Activated T-cell treated with anti-CD3 and anti-CD28 coated beads, Interleukin-2, amount 50 U/mL, for 72 hours (primary cell): ENCODE measurements around the gene ABHD8. TPM values are rescaled to one million over a fixed set of nuclear protein-coding genes. Genes with fewer than 3 reads are reported as not detected.

Source experiments
- ATAC-seq, 2 donors: fragments of 150-1000 bp; cut with Tn5 transposase; replicated peaks in 1 of 2; 2 replicates each; pipeline ENCODE4 v1.10.0; 2021; ENCODE audit warnings: moderate library complexity in 2 of 2, mild to moderate bottlenecking in 1 of 2
- DNase-seq, 2 donors: peaks; one replicate each; pipeline ENCODE4 v3.0.0; 2021 to 2022; ENCODE audit warnings: mixed read lengths in 1 of 2
- H3K27ac Mint-ChIP-seq: one replicate; pipeline ENCODE4 v1.8.0; 2022; ENCODE audit warnings: mild to moderate bottlenecking, moderate library complexity, mixed read lengths
- H3K27me3 Mint-ChIP-seq: one replicate; pipeline ENCODE4 v1.8.0; 2022; ENCODE audit warnings: low read depth, mixed read lengths
- H3K36me3 Mint-ChIP-seq, 2 donors: one replicate each; pipeline ENCODE4 v1.8.0; 2022; ENCODE audit warnings: mixed read lengths in 2 of 2, mild to moderate bottlenecking in 1 of 2; ENCODE audit not compliant: insufficient read depth in 2 of 2
- H3K4me1 Mint-ChIP-seq: one replicate; pipeline ENCODE4 v1.8.0; 2022; ENCODE audit warnings: low read depth, mixed read lengths
- H3K4me3 Mint-ChIP-seq, 2 donors: one replicate each; pipeline ENCODE4 v1.8.0; 2022; ENCODE audit warnings: mild to moderate bottlenecking in 2 of 2, mixed read lengths in 2 of 2, moderate library complexity in 2 of 2
- H3K9me3 Mint-ChIP-seq, 2 donors: one replicate each; pipeline ENCODE4 v1.8.0; 2022; ENCODE audit warnings: mixed read lengths in 2 of 2
- total RNA-seq, 2 donors: library from RNA; stranded (reverse); gene quantifications; one replicate each; pipeline ENCODE4 v1.2.3, GENCODE V29; 2022

The ABHD8 gene
- total RNA-seq, 2 donors from 2014 or later = 16.1 to 16.6 TPM

GRCh38 chr19:17268754-17269153 is 34.5 kb downstream of the ABHD8 start:
- Mint-ChIP-seq H3K27me3 (no peaks in the 10 kb centered on the region), H3K36me3 (peaks cover 5 to 13% of the 10 kb centered on the region in 2 donors), H3K4me1 (peaks cover 24% of the 10 kb centered on the region), H3K27ac (no peak overlapping the region), H3K9me3 (no peaks in the 10 kb centered on the region), H3K4me3 (peak overlapping the region; percentile 88 to 93)
- ATAC-seq = no peak
- no peak for DNase-seq

DNA sequence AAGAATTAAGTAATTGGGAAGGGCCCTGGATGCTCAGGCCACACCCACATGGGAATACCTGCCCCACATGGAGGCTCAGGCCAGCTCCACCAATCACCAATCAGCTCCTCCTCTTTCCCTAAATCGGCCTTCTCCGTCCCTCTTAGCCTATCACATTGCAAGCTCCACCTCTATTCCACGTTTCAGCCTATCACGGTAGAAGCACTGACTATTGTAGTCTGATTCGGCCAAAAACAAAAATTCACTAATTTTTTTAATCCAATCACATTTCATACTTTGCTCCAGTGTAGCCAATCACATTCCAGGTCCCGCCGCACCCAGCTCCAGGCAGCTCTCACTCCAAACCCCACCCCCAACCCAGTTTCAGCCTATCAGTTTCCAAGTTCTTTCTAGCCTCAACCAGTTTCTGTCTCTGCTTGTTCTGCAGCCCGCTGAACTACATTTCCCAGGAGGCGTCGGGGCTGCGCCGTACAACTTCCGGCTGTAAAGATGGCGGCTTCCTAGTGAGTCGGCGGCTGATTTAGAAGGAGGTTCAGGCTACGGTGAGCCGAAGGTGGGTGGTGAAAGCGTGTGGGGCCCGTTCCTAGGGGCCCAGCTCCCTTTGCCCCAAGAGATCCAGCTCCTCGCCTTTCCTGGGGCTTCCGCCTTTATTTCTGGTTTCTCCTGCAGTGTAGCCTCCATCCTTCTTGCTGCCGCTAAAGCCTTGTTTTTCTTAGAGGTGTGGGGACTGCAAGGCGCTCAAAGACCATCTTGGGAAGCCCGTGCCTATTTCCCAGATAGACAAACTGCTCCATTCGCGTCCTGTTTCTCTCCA is 36.0 kb downstream of the ABHD8 start, which contains the start of gene BABAM1:
Gene BABAM1 (plus strand): TSS at position 469 of the 814 bp plus-strand sequence. CDS start 1,364 bp downstream, outside the sequence.
- peak; percentile 94 to 98 for DNase-seq
- Mint-ChIP-seq H3K4me3 (peak within 1 kb of the TSS; percentile 88 to 93), H3K36me3 (peaks cover 5 to 11% of the 10 kb centered on the region in 2 donors), H3K9me3 (no peaks in the 10 kb centered on the region), H3K27ac (peak within 1 kb of the TSS; percentile 95), H3K4me1 (peaks cover 24% of the 10 kb centered on the region), H3K27me3 (no peaks in the 10 kb centered on the region)
- ATAC-seq = peak; percentile 93 to 94

DNA sequence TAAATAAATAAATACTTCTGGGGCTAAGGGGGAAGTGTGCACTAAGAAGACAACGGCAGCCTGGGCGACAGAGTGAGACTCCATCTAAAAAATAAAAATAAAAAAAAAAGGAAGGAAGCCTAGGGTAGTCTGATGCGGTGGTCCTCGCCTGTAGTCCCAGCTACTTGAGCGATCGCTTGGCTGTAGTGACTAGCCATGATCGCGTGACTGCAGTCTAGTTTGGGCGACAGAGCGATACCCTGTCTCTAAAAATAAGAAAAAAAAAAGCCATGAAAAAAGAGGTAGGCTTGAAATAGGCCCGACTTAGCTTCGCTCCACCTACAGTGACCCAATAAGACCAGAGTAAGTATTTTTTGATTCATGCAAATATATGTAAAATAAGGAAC is 36.6 kb downstream of the ABHD8 start:
- Mint-ChIP-seq H3K4me1 (peaks cover 24% of the 10 kb centered on the region), H3K9me3 (no peaks in the 10 kb centered on the region), H3K27me3 (no peaks in the 10 kb centered on the region), H3K36me3 (peaks cover 5 to 11% of the 10 kb centered on the region in 2 donors), H3K27ac (peak overlapping the region; percentile 95), H3K4me3 (peak overlapping the region; percentile 88 to 93)
- no peak for DNase-seq
- no peak for ATAC-seq

GRCh38 chr19:17266026-17266425 is 37.2 kb downstream of the ABHD8 start:
- H3K9me3 Mint-ChIP-seq = no peaks in the 10 kb centered on the region
- H3K27me3 Mint-ChIP-seq = no peaks in the 10 kb centered on the region
- no peak overlapping the region for H3K27ac Mint-ChIP-seq
- no peak overlapping the region for H3K4me3 Mint-ChIP-seq
- peaks cover 2 to 11% of the 10 kb centered on the region in 2 donors for H3K36me3 Mint-ChIP-seq
- DNase-seq (no peak), ATAC-seq (no peak)
- H3K4me1 Mint-ChIP-seq = peaks cover 24% of the 10 kb centered on the region

- H3K4me3 Mint-ChIP-seq = peak within 1 kb of the TSS in 1 of 2 donors; percentile 49
- H3K36me3 Mint-ChIP-seq = peaks cover 0 to 1% of the 10 kb centered on the region in 2 donors
- H3K27me3 Mint-ChIP-seq = no peaks in the 10 kb centered on the region
- no peak for ATAC-seq
- H3K4me1 Mint-ChIP-seq = peaks cover 30% of the 10 kb centered on the region
- no peaks in the 10 kb centered on the region for H3K9me3 Mint-ChIP-seq
- no peak within 1 kb of the TSS for H3K27ac Mint-ChIP-seq
- DNase-seq = no peak
Measured at GRCh38 chr19:17264641-17264979, 38.6 kb downstream of the ABHD8 start, which contains the start of gene USHBP1. USHBP1 (minus strand) TSS chr19:17264745; CDS start chr19:17264299, 446 bp downstream.

DNA sequence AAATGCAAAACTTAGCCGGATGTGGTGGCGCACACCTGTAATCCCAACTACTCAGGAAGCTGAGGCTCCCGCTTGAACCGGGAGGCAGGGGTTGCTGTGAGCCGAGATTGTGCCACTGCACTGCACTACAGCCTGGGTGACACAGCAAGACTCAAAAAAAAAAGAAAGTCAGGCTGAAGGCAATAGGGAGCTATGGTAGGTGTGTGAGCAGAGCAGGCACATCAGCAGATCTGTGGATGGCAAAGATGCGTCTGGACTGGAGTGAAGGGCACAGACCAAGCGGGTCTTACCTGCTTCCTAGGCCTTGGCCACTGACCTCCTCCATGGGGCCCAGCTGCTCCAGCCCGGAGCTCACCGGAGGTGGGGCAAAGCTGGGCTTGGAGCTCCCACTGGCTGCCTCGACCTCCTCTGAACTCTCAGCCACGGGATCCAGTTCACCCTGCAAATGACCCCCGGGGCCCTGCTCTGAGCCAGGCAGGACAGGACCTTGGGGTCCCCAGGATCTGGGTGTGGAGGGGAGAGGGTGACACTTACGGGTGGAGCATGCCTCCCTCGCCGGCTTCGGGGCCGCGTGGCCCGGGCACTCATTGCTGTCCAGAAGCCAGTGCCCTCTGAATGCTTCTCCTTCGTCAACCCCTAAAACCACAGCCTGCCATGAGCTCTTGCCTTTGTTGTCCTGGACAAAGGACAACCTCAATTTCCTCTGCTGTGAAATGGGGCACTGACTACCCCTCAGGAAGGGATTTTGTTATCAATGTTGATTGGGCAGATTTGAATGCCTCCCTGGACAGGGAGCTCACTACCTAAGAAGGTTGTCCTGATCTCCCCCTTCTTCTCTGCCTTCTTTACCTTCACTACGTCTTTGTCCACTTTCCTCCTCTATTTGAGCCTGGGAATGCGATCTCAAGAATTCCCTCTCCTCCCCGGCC is 39.2 kb downstream of the ABHD8 start:
- H3K36me3 Mint-ChIP-seq = no peaks in the 10 kb centered on the region
- H3K27me3 Mint-ChIP-seq = no peaks in the 10 kb centered on the region
- no peak for ATAC-seq
- peaks cover 30% of the 10 kb centered on the region for H3K4me1 Mint-ChIP-seq
- no peaks in the 10 kb centered on the region for H3K9me3 Mint-ChIP-seq
- no peak overlapping the region for H3K27ac Mint-ChIP-seq
- no peak for DNase-seq
- H3K4me3 Mint-ChIP-seq = peak overlapping the region in 1 of 2 donors; percentile 49

DNA sequence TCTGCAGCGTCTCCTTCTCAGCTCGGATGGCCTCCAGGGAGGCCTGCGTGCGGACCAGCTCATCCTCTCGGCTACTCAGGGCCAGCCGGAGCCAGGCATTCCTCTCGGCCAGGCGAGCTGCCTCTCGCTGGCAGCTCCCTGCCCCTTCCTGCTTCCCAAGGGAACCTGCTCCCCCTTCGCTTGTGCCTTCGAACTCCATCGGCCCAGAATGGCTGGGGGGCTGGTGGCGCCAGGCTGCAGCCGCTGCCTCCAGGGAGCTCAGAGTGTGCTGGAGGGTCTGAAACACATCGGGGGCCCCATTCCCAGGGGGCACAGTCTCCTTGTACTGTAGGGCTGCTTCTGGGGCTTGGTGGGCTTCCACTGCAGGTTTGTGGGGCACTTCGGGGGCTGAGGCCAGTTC is 40.7 kb downstream of the ABHD8 start:
- no peaks in the 10 kb centered on the region for H3K36me3 Mint-ChIP-seq
- H3K4me3 Mint-ChIP-seq = no peak overlapping the region
- peaks cover 19% of the 10 kb centered on the region for H3K4me1 Mint-ChIP-seq
- no peaks in the 10 kb centered on the region for H3K27me3 Mint-ChIP-seq
- DNase-seq (no peak), ATAC-seq (no peak)
- no peak overlapping the region for H3K27ac Mint-ChIP-seq
- no peaks in the 10 kb centered on the region for H3K9me3 Mint-ChIP-seq

DNA sequence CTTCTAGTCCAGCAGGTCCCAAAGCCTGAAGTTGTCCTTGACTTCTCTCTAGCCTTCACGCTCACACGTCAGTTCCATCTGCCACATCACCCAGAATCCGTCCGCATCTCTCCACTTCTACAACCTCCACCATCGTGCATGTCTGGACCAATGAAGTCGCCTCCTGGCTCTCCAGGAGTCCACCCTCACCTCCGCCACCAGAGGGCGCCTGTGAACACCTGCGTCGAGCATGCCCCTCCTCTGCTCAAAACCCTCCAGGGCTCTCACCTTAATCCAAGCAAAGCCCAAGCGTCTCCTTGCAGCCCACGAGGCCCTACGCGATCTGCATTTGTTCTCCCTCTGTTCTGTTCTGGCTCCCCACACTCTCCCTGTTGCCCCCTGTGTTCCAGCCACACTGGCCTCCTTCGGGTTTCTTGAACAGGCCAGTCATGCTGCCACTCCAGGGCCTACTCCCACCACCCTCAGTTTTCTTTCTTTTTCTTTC is 42.3 kb downstream of the ABHD8 start:
- no peaks in the 10 kb centered on the region for H3K36me3 Mint-ChIP-seq
- no peaks in the 10 kb centered on the region for H3K9me3 Mint-ChIP-seq
- ATAC-seq (peak; percentile 99), DNase-seq (peak; percentile 90 to 92)
- H3K27ac Mint-ChIP-seq = no peak overlapping the region
- no peaks in the 10 kb centered on the region for H3K27me3 Mint-ChIP-seq
- H3K4me3 Mint-ChIP-seq = no peak overlapping the region
- H3K4me1 Mint-ChIP-seq = peaks cover 14% of the 10 kb centered on the region

- Mint-ChIP-seq H3K9me3 (no peaks in the 10 kb centered on the region), H3K36me3 (no peaks in the 10 kb centered on the region), H3K4me1 (peaks cover 12% of the 10 kb centered on the region), H3K27ac (no peak overlapping the region), H3K27me3 (no peaks in the 10 kb centered on the region), H3K4me3 (no peak overlapping the region)
- no peak for DNase-seq
- no peak for ATAC-seq
Measured at GRCh38 chr19:17259934-17260333, 43.3 kb downstream of the ABHD8 start.

DNA sequence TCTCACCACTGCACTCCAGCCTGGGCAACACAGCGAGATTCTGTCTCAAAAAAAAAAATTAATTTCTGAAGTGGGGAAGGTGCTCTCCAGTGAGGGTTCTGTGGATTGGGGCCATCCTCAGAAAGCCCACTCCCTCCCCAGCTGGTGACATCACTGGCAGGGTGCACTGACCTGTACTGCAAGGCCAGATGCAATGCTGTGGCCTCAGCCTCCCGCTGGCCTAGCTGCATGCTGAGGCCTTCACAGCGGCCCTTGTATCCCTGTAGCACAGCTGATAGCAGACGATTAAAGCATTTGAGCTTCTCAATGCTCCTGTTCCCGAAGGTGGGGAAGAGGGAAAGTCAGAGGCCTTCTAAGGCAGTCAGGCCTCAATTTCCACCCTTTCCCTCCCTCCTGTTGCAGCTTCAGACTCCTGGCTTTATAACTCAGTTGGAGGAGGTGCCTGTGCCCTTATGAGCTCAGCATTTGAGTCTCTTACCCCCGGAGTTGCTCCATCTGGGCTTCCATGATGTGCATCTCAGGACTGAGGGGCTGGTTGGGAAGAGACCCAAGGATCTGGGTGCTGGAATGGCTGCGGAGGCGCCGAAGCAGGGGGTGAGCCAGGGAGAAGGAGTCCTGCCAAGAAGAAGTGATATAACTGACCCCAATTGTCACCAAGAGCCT is 44.0 kb downstream of the ABHD8 start:
- Mint-ChIP-seq H3K27ac (no peak overlapping the region), H3K4me1 (peaks cover 7% of the 10 kb centered on the region), H3K4me3 (no peak overlapping the region), H3K27me3 (no peaks in the 10 kb centered on the region), H3K36me3 (no peaks in the 10 kb centered on the region), H3K9me3 (no peaks in the 10 kb centered on the region)
- no peak for DNase-seq
- ATAC-seq = no peak

DNA sequence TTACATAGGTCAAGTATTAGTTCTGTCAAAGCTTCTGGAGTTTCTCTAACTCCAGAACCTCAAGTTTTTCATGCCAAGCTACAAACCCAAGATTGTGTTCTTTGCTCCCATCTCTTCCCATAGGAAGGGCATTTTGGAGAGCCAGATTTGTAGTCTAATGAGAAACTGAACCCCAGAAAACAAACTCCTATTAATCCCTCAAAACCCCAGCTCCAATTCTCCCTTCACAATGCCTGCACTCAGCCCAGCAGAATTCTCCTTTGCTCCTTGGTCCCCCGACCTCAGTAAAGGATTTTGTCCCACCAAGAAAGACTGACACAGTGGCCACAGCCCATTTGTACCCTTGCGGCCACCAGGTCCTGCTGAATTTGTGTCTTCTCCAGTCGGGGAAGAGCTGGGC is 47.1 kb downstream of the ABHD8 start:
- Mint-ChIP-seq H3K4me3 (no peak overlapping the region), H3K27ac (no peak overlapping the region), H3K27me3 (no peaks in the 10 kb centered on the region), H3K36me3 (no peaks in the 10 kb centered on the region), H3K4me1 (peaks cover 7% of the 10 kb centered on the region), H3K9me3 (no peaks in the 10 kb centered on the region)
- no peak for ATAC-seq
- DNase-seq = no peak

DNA sequence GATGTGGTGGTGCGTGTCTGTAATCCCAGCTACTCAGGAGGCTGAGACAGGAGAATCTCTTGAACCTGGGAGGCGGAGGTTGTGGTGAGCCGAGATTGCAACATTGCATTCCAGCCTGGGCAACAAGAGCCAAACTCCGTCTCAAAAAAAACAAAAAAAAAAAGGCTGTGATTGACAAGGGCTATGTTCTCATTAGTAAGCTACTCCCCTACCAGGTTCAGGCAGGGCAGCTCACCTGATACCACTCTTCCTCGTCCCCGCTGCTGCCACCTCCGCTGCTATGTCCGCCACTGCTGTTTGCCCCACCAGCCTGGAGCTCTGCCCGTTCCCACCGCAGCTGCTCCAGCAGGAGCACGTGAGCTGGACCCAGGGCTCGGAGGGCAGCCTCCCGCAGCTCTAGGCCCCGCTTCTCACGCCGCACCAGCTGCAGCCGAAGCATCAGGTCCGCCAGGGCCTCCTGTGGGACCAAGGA is 48.0 kb downstream of the ABHD8 start:
- DNase-seq (no peak), ATAC-seq (no peak)
- no peaks in the 10 kb centered on the region for H3K4me1 Mint-ChIP-seq
- H3K27me3 Mint-ChIP-seq = no peaks in the 10 kb centered on the region
- no peak overlapping the region for H3K27ac Mint-ChIP-seq
- no peaks in the 10 kb centered on the region for H3K36me3 Mint-ChIP-seq
- no peaks in the 10 kb centered on the region for H3K9me3 Mint-ChIP-seq
- no peak overlapping the region for H3K4me3 Mint-ChIP-seq
